C4-2B (cell line): Measurements from ENCODE around the gene FAM222B.
A peak's percentile ranks its signal among the peaks of the same experiment; 100 is the strongest.

Experiments used
- H3K27ac ChIP-seq: fragments of 450-650 bp; 2 replicates; pipeline ENCODE4 v1.5.1; 2017
- ZFX ChIP-seq: fragments of 450-650 bp; IDR thresholded peaks from 2 replicates; pipeline ENCODE4 v1.6.1; 2017
- TF ChIP-seq, protein P1 (sequence below): fragments of 450-650 bp; conservative IDR thresholded peaks from 2 replicates; pipeline ENCODE4 v1.5.1; 2017; ENCODE audit warnings: mild to moderate bottlenecking

Gene FAM222B

DNA sequence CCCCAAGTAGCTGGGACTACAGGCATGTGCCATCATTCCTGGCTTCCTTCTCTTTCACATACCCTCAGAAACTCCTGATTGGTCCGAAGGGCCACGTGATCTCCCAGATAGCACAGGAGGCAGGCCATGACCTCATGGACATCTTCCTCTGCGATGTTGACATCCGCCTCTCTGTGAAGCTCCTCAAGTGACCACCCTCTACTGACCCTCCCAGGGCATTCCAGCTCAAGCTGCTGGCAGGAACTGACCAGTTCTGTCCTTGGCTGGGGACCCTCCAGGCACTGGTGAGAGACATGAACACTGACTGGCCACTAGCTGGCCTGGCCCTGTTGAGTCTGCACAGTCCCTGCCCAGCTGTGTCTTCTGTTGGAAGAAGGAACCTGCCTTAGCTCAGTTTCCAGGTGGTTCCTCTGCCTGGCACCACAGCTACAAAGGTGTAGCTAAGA, 17.8 kb upstream of the FAM222B start:
- no peak overlapping the region for H3K27ac ChIP-seq
- no peak for TF ChIP-seq ZFX
- TF ChIP-seq, protein P1, sequence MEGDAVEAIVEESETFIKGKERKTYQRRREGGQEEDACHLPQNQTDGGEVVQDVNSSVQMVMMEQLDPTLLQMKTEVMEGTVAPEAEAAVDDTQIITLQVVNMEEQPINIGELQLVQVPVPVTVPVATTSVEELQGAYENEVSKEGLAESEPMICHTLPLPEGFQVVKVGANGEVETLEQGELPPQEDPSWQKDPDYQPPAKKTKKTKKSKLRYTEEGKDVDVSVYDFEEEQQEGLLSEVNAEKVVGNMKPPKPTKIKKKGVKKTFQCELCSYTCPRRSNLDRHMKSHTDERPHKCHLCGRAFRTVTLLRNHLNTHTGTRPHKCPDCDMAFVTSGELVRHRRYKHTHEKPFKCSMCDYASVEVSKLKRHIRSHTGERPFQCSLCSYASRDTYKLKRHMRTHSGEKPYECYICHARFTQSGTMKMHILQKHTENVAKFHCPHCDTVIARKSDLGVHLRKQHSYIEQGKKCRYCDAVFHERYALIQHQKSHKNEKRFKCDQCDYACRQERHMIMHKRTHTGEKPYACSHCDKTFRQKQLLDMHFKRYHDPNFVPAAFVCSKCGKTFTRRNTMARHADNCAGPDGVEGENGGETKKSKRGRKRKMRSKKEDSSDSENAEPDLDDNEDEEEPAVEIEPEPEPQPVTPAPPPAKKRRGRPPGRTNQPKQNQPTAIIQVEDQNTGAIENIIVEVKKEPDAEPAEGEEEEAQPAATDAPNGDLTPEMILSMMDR, result no peak

DNA sequence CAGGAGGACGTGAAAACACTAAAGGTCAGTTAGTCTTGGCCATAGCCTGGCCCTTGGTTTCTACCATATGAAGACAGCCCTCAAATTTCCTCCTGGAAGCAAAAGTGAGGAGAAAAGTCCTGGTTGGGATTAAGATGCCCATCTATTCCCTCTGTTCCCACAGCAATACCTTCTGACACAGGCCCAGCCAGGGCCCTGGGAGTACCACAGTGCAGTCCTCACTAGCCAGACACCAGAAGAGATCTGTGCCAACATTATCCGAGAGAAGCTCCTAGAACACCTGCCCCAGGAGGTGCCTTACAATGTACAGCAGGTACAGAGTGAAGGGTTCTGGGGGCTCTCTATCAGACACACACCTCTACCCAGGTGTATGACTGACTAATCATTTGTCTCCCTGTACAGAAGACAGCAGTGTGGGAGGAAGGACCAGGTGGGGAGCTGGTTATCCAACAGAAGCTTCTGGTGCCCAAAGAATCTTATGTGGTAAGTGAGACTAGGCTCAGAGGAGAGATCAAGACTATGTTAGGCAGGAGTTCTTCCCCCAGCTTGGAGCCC, 16.3 kb upstream of the FAM222B start:
- H3K27ac ChIP-seq, result no peak overlapping the region
- TF ChIP-seq, protein P1, result no peak
- no peak for TF ChIP-seq ZFX

DNA sequence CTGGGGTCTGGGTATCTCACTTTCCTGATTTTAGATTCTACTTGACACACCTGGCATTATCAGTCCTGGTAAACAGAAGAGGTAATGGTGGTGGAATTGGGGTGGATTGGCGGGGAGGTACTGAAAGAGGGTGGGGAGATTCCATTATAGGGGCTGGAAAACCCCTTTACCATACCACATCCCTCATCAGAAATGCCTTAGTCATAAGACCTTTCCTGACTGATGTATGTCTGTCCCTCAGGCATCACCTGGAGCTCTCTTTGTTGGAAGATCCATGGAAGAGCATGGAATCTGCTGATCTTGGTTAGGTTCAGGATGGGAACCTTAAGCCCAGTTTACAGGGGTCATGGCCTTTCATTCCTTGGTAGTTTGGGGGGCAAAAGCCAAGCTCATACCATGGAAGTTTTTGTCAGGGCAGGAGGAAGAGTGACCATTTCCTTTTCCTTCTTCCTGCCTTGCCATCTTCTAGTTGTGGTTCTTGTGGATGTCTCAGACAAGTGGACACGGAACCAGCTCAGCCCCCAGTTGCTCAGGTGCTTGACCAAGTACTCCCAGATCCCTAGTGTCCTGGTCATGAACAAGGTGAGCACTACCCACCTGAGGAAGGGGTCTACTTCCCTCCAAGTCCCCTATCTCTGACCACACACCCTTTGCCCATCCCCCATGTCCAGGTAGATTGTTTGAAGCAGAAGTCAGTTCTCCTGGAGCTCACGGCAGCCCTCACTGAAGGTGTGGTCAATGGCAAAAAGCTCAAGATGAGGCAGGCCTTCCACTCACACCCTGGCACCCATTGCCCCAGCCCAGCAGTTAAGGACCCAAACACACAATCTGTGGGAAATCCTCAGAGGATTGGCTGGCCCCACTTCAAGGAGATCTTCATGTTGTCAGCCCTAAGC, 15.6 kb upstream of the FAM222B start:
- TF ChIP-seq, protein P1, result no peak
- no peak for TF ChIP-seq ZFX

DNA sequence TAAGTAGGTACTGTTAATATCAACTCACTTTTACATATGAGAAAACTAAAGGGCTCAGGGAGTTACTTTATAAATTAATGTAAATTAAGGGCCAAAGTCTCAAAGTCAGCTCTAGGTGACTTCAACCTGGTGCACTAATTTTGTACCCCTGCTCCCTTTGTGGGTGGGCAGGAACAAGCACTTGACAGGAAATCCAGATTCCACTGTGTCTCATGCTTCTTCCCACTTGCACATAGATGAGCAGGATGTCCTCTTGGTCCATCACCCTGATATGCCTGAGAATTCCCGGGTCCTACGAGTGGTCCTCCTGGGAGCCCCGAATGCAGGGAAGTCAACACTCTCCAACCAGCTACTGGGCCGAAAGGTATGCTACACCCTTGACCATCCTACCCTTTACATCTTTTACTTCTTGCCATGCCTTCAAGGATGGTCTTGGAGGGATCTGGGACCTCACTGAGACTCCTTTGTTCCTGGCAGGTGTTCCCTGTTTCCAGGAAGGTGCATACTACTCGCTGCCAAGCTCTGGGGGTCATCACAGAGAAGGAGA, 13.5 kb upstream of the FAM222B start:
- TF ChIP-seq, protein P1, result no peak
- TF ChIP-seq ZFX, result no peak
- no peak overlapping the region for H3K27ac ChIP-seq

More for the DNA sequence above, 15.6 kb upstream of the FAM222B start:
- H3K27ac ChIP-seq, result no peak overlapping the region

DNA sequence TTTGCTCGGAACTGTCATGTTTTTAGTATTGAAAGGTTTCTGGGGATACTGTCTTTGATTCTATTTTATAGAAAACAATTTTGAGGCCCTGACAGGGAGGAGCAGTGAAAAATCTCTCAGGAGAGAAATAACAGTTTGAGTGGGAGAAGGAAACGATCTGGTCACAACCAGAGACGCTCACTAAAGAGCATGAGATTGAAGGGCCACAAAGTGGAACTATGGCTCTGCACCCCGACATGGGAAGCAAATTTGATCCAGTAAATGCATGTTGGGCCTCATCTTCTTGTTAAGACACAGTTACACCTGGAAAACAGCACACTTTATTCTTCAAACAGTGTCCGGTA, 12.7 kb upstream of the FAM222B start:
- peak overlapping the region; percentile 78 for H3K27ac ChIP-seq

DNA sequence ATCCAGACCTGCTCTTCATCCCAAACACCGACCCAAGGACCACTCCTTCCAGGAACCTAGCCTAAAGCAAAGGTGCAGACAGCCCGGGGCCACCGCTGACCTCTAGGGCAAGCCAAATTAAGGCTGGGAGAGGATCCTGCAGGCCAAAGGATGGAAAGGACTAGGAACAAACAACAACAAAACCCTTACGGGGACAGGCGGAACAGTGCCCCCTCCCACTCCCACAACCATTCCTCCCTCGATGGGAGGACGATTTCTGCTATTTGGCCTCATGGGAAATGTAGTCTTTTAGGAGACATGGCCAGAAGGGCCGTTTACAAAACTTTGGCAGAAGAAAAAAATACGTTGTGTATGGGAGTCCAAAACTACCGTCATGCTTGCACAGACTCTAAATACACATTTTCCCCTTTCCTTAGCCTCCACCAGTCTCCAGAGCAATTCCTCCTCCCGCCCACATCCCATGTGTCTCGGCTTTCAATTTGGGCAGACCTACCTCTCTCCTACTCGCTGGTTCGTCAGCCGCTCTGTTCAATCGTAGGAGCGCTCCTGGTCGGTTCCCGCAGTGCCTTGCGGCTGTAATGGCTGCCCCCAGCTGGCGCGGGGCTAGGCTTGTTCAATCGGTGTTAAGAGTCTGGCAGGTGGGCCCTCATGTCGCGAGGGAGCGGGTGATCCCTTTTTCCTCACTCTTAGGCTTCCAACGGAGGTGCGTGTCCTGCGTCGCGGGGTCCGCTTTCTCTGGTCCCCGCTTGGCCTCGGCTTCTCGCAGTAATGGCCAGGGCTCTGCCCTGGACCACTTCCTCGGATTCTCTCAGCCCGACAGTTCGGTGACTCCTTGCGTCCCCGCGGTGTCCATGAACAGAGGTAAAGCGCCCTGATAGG, 12.1 kb upstream of the FAM222B start, which contains the start of gene ERAL1:
TSS of gene ERAL1 (plus strand) at position 560 of the 879 bp plus-strand sequence. CDS start at position 579, 19 bp downstream.
- H3K27ac ChIP-seq, result peak within 1 kb of the TSS; percentile 78
- TF ChIP-seq, protein P1, result no peak
- peak; percentile 85; the same call in 1 of the 2 replicates for TF ChIP-seq ZFX

More for the DNA sequence above, 12.7 kb upstream of the FAM222B start:
- TF ChIP-seq ZFX, result no peak
- TF ChIP-seq, protein P1, result no peak
